HepG2 (cell line): ENCODE results near the gene SLC25A10. TPM values are rescaled to one million over a fixed set of nuclear protein-coding genes. Genes with fewer than 3 reads are reported as not detected.

Experiments used
- CCDC6 ChIP-seq: sonication (generic); formaldehyde crosslinking; IDR thresholded peaks from 2 replicates; pipeline ENCODE4 v1.8.1; 2022; ENCODE audit warnings: mild to moderate bottlenecking, missing genetic modification reagents, moderate library complexity
- FLYWCH1 ChIP-seq: sonication (generic); formaldehyde crosslinking; IDR thresholded peaks from 2 replicates; pipeline ENCODE4 v1.8.1; 2023; ENCODE audit warnings: mild to moderate bottlenecking, missing genetic modification reagents
- GPN1 ChIP-seq: sonication (generic); formaldehyde crosslinking; IDR thresholded peaks from 2 replicates; pipeline ENCODE4 v1.5.1; 2020; ENCODE audit warnings: missing genetic modification reagents, borderline replicate concordance
- HDAC1 ChIP-seq: sonication (generic); formaldehyde crosslinking; IDR thresholded peaks from 2 replicates; pipeline ENCODE4 v1.5.1; 2020; ENCODE audit warnings: mild to moderate bottlenecking, missing genetic modification reagents
- ISL2 ChIP-seq: sonication (generic); formaldehyde crosslinking; IDR thresholded peaks from 2 replicates; pipeline ENCODE4 v1.5.0; 2020; ENCODE audit warnings: missing genetic modification reagents
- RARA ChIP-seq: IDR thresholded peaks from 2 replicates; pipeline ENCODE4 v1.6.1; 2016; ENCODE audit warnings: missing genetic modification reagents, missing compliant biosample characterization
- SALL2 ChIP-seq: sonication (generic); formaldehyde crosslinking; IDR thresholded peaks from 2 replicates; pipeline ENCODE4 v1.8.1; 2023; ENCODE audit warnings: mild to moderate bottlenecking, missing genetic modification reagents, inconsistent platforms
- SMAD1 ChIP-seq: sonication (generic); formaldehyde crosslinking; IDR thresholded peaks from 2 replicates; pipeline ENCODE4 v1.4.0; 2020; ENCODE audit warnings: missing genetic modification reagents, low read depth, mild to moderate bottlenecking, borderline replicate concordance
- SRSF1 ChIP-seq: fragments of 200-400 bp; formaldehyde crosslinking; optimal IDR thresholded peaks from 2 replicates; pipeline ENCODE3; 2017; ENCODE audit warnings: mild to moderate bottlenecking, low read depth, low read length, moderate library complexity
- TCF7L2 ChIP-seq: IDR thresholded peaks from 2 replicates; pipeline ENCODE4 v1.6.1; 2011; ENCODE audit warnings: mild to moderate bottlenecking, low read depth, low read length, moderate library complexity
- ZFY ChIP-seq: sonication (generic); formaldehyde crosslinking; IDR thresholded peaks from 2 replicates; pipeline ENCODE4 v1.4.0; 2020; ENCODE audit warnings: missing genetic modification reagents
- ZNF207 ChIP-seq: fragments of 450-650 bp; IDR thresholded peaks from 2 replicates; pipeline ENCODE4 v1.6.1; 2016; ENCODE audit warnings: antibody characterized with exemption, borderline replicate concordance
- ZNF282 ChIP-seq: fragments of 450-650 bp; IDR thresholded peaks from 2 replicates; pipeline ENCODE4 v1.6.1; 2018; ENCODE audit not compliant: partially characterized antibody
- ZNF484 ChIP-seq: sonication (generic); formaldehyde crosslinking; IDR thresholded peaks from 2 replicates; pipeline ENCODE4 v1.5.1; 2020; ENCODE audit warnings: mild to moderate bottlenecking, low read depth, missing genetic modification reagents, borderline replicate concordance
- ZNF746 ChIP-seq: sonication (generic); formaldehyde crosslinking; IDR thresholded peaks from 2 replicates; pipeline ENCODE4 v1.8.0; 2022; ENCODE audit warnings: mild to moderate bottlenecking, missing genetic modification reagents
- ZNF773 ChIP-seq: sonication (generic); formaldehyde crosslinking; IDR thresholded peaks from 2 replicates; pipeline ENCODE4 v1.4.0; 2020; ENCODE audit warnings: missing genetic modification reagents, borderline replicate concordance
- ZNF776 ChIP-seq: sonication (generic); formaldehyde crosslinking; IDR thresholded peaks from 2 replicates; pipeline ENCODE4 v1.4.0; 2020; ENCODE audit warnings: mild to moderate bottlenecking, missing genetic modification reagents
- polyA plus RNA-seq, 8 experiments: library from polyadenylated mRNA; depleted of rRNA in 3 of 8; stranded (reverse) in 7 of 8; unstranded in 1 of 8; fragments of >200 nt; fragmentation: Illumina TruSeq in 4 of 8; extraction: Trizol in 4 of 8; gene quantifications; 2 replicates each; pipeline versions ENCODE4 v1.2.1 to v1.2.3, GENCODE V29; 2011 to 2016; ENCODE audit warnings: low read depth in 4 of 8, missing spikeins in 1 of 8, mixed read lengths in 1 of 8; ENCODE audit not compliant: insufficient read depth in 1 of 8
- total RNA-seq, 5 experiments: library from RNA; depleted of rRNA; stranded (reverse); fragments of >200 nt; fragmentation: Illumina TruSeq; extraction: Trizol; gene quantifications; 2 replicates each; pipeline ENCODE4 v1.2.3, GENCODE V29; 2016; ENCODE audit warnings: low read depth in 1 of 5
- TF ChIP-seq, protein P1 (sequence below): sonication (generic); formaldehyde crosslinking; IDR thresholded peaks from 2 replicates; pipeline ENCODE4 v1.8.0; 2022; ENCODE audit warnings: missing genetic modification reagents, mild to moderate bottlenecking, borderline replicate concordance
- TF ChIP-seq, protein P2 (sequence below): sonication (generic); formaldehyde crosslinking; IDR thresholded peaks from 2 replicates; pipeline ENCODE4 v1.4.0; 2020; ENCODE audit warnings: mild to moderate bottlenecking, missing genetic modification reagents, borderline replicate concordance
- TF ChIP-seq, protein P3 (sequence below): IDR thresholded peaks from 2 replicates; pipeline ENCODE4 v1.6.1; 2016
- TF ChIP-seq, protein P4 (sequence below): IDR thresholded peaks from 2 replicates; pipeline ENCODE4 v1.6.1; 2016; ENCODE audit warnings: missing biosample characterization, missing genetic modification reagents, low read depth

SLC25A10 gene
- total and polyA plus RNA-seq, 2 of the 13 experiments (the other 11 are each of a cell fraction or from before 2014, with no cell fraction given): 46.5 to 140 TPM

DNA sequence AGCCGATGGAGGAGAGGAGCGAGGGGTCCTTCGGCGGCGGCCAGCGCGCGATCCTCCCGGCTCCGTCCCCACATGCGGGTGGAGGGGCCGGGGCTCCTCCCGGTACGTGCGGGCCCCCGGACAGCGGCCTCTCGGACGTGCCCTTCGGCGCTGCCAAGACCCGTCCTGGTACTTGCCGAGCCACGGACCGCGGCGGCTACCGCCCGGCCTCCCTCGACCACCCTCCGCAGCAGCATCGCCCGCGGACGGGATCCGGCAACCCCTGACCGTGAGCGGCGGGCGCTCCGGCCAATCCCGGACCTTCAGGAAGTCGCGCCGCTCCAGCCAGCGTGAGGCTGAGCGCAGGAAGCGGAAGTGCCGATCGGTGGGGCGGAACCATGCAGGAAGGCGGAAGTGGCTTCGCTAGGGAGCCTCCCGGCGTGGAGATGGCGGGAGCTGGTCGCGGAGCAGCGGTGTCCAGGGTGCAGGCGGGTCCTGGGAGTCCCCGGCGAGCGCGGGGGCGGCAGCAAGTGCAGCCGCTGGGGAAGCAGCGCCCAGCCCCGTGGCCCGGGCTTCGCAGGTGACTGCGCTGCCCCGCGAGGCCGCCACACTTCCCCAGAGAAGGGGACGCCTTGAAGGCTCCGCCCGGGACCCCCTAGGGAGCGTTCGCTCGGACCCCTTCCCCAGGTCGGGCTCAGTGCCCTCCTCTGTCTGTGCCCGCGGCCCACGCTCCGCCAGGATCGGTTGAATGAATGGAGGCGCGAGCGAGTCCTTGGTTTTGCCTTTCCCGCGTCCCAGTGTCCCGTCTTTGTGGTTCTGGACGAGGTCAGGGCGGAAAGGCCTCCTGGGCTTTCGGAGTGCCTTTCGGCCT, 45.5 kb upstream of the SLC25A10 start, which contains the start of the genes CCDC137 and OXLD1 (continued):
- TF ChIP-seq ZNF773: peak; percentile 91; the same call in 1 of the 2 replicates
- TF ChIP-seq CCDC6: no peak; the same call in 1 of the 2 replicates
- TF ChIP-seq, protein P1, sequence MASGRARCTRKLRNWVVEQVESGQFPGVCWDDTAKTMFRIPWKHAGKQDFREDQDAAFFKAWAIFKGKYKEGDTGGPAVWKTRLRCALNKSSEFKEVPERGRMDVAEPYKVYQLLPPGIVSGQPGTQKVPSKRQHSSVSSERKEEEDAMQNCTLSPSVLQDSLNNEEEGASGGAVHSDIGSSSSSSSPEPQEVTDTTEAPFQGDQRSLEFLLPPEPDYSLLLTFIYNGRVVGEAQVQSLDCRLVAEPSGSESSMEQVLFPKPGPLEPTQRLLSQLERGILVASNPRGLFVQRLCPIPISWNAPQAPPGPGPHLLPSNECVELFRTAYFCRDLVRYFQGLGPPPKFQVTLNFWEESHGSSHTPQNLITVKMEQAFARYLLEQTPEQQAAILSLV (CRISPR knock-in tag): peak; percentile 16
- no peak for TF ChIP-seq RARA (CRISPR knock-in tag)
- TF ChIP-seq FLYWCH1 (CRISPR knock-in tag): no peak
- TF ChIP-seq HDAC1 (CRISPR knock-in tag): peak; percentile 99
- TF ChIP-seq ZNF776 (CRISPR knock-in tag): peak; percentile 38; the same call in 1 of the 2 replicates
- TF ChIP-seq, protein P2, sequence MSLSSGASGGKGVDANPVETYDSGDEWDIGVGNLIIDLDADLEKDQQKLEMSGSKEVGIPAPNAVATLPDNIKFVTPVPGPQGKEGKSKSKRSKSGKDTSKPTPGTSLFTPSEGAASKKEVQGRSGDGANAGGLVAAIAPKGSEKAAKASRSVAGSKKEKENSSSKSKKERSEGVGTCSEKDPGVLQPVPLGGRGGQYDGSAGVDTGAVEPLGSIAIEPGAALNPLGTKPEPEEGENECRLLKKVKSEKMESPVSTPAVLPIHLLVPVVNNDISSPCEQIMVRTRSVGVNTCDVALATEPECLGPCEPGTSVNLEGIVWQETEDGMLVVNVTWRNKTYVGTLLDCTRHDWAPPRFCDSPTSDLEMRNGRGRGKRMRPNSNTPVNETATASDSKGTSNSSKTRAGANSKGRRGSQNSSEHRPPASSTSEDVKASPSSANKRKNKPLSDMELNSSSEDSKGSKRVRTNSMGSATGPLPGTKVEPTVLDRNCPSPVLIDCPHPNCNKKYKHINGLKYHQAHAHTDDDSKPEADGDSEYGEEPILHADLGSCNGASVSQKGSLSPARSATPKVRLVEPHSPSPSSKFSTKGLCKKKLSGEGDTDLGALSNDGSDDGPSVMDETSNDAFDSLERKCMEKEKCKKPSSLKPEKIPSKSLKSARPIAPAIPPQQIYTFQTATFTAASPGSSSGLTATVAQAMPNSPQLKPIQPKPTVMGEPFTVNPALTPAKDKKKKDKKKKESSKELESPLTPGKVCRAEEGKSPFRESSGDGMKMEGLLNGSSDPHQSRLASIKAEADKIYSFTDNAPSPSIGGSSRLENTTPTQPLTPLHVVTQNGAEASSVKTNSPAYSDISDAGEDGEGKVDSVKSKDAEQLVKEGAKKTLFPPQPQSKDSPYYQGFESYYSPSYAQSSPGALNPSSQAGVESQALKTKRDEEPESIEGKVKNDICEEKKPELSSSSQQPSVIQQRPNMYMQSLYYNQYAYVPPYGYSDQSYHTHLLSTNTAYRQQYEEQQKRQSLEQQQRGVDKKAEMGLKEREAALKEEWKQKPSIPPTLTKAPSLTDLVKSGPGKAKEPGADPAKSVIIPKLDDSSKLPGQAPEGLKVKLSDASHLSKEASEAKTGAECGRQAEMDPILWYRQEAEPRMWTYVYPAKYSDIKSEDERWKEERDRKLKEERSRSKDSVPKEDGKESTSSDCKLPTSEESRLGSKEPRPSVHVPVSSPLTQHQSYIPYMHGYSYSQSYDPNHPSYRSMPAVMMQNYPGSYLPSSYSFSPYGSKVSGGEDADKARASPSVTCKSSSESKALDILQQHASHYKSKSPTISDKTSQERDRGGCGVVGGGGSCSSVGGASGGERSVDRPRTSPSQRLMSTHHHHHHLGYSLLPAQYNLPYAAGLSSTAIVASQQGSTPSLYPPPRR (CRISPR knock-in tag): no peak
- TF ChIP-seq SMAD1 (CRISPR knock-in tag): peak; percentile 82; the same call in 1 of the 2 replicates
- no peak for TF ChIP-seq SRSF1
- TF ChIP-seq, protein P3, sequence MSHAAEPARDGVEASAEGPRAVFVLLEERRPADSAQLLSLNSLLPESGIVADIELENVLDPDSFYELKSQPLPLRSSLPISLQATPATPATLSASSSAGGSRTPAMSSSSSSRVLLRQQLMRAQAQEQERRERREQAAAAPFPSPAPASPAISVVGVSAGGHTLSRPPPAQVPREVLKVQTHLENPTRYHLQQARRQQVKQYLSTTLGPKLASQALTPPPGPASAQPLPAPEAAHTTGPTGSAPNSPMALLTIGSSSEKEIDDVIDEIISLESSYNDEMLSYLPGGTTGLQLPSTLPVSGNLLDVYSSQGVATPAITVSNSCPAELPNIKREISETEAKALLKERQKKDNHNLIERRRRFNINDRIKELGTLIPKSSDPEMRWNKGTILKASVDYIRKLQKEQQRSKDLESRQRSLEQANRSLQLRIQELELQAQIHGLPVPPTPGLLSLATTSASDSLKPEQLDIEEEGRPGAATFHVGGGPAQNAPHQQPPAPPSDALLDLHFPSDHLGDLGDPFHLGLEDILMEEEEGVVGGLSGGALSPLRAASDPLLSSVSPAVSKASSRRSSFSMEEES: 0 out of 2 replicates have a peak, but pooled peaks have one; percentile 44
- TF ChIP-seq ZFY: peak; percentile 88
- peak; percentile 90; the same call in 1 of the 2 replicates for TF ChIP-seq GPN1 (CRISPR knock-in tag)
- TF ChIP-seq ZNF746: no peak
- no peak for TF ChIP-seq SALL2 (CRISPR knock-in tag)
- peak; percentile 76 for TF ChIP-seq ISL2 (CRISPR knock-in tag)
- no peak for TF ChIP-seq ZNF282
- TF ChIP-seq ZNF207: no peak
- TF ChIP-seq, protein P4, sequence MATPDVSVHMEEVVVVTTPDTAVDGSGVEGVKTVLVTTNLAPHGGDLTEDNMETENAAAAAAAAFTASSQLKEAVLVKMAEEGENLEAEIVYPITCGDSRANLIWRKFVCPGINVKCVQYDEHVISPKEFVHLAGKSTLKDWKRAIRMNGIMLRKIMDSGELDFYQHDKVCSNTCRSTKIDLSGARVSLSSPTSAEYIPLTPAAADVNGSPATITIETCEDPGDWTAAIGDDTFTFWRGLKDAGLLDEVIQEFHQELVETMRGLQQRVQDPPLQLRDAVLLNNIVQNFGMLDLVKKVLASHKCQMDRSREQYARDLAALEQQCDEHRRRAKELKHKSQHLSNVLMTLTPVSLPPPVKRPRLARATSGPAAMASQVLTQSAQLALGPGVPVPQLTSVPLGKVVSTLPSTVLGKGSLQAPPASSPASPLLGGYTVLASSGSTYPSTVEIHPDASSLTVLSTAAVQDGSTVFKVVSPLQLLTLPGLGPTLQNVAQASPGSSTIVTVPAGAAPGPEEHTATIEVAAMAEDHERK (CRISPR knock-in tag): peak; percentile 64
- TF ChIP-seq TCF7L2: no peak
- TF ChIP-seq ZNF484 (CRISPR knock-in tag): no peak
